IMR-90 (cell line): ENCODE measurements around the gene ADAM12. TPM values are rescaled to one million over a fixed set of nuclear protein-coding genes. Genes with fewer than 3 reads are reported as not detected.

Source experiments
- ATAC-seq: fragments of 200-7000 bp; cut with Tn5 transposase; 2 replicates; pipeline ENCODE4 v1.9.1; 2020; ENCODE audit warnings: low read depth, mild to moderate bottlenecking, moderate library complexity
- BruUV-seq: library from RNA; stranded (reverse); fragments of 400-500 nt; replicated peaks from 2 replicates; lab custom pipeline; 2021; lab: Mats Ljungman, UMichigan
- CTCF ChIA-PET: fragments of 300-600 bp; formaldehyde crosslinking; extraction: SDS; loops from one replicate; lab custom pipeline; 2021; ENCODE audit warnings: antibody characterized with exemption; lab: Yijun Ruan, JAX
- POLR2A ChIA-PET: fragments of 300-600 bp; sonication (Branson Sonifier 250); formaldehyde crosslinking; loops from one replicate; lab custom pipeline; 2022; ENCODE audit warnings: antibody characterized with exemption; ENCODE audit not compliant: unreplicated experiment; lab: Charles Lee
- DNase-seq: peaks from one replicate; pipeline ENCODE4 v3.0.0; 2013
- H2AFZ ChIP-seq: replicated peaks from 2 replicates; pipeline ENCODE3; 2013; ENCODE audit warnings: low read length, mild to moderate bottlenecking; ENCODE audit not compliant: poor library complexity
- H2AK5ac ChIP-seq: 2 replicates; pipeline ENCODE4 v1.6.1; 2013; ENCODE audit warnings: low read depth, low read length, inconsistent platforms
- H2AK9ac ChIP-seq: replicated peaks from 2 replicates; pipeline ENCODE3; 2013; ENCODE audit warnings: mild to moderate bottlenecking, low read depth, low read length, moderate library complexity; ENCODE audit not compliant: poor library complexity
- H2BK120ac ChIP-seq: 2 replicates; pipeline ENCODE4 v1.6.1; 2013; ENCODE audit warnings: low read depth, low read length, inconsistent platforms
- H2BK15ac ChIP-seq: 3 replicates; pipeline ENCODE4 v1.6.1; 2013; ENCODE audit warnings: low read depth, low read length, inconsistent platforms
- H2BK20ac ChIP-seq: 2 replicates; pipeline ENCODE4 v1.6.1; 2013; ENCODE audit warnings: low read depth, mild to moderate bottlenecking, inconsistent platforms, low read length, moderate library complexity
- H2BK5ac ChIP-seq: 2 replicates; pipeline ENCODE4 v1.6.1; 2013; ENCODE audit warnings: mild to moderate bottlenecking, low read depth, low read length, inconsistent platforms; ENCODE audit not compliant: poor library complexity, severe bottlenecking
- H3K14ac ChIP-seq: replicated peaks from 2 replicates; pipeline ENCODE4 v1.6.1; 2013; ENCODE audit warnings: low read depth, low read length, inconsistent platforms
- H3K18ac ChIP-seq: 2 replicates; pipeline ENCODE4 v1.6.1; 2013; ENCODE audit warnings: low read depth, low read length, control low read depth
- H3K23ac ChIP-seq: 2 replicates; pipeline ENCODE4 v1.6.1; 2013; ENCODE audit warnings: low read depth, low read length, inconsistent platforms
- H3K27ac ChIP-seq: 2 replicates; pipeline ENCODE4 v1.5.1; 2013; ENCODE audit warnings: mild to moderate bottlenecking, control low read depth, low read length; ENCODE audit not compliant: insufficient read depth
- H3K27me3 ChIP-seq: 2 replicates; pipeline ENCODE4 v1.6.1; 2013; ENCODE audit warnings: low read length; ENCODE audit not compliant: control insufficient read depth, insufficient read depth
- H3K36me3 ChIP-seq: 2 replicates; pipeline ENCODE4 v1.6.1; 2013; ENCODE audit warnings: low read length, mixed read lengths; ENCODE audit not compliant: control insufficient read depth, insufficient read depth
- H3K4ac ChIP-seq: 2 replicates; pipeline ENCODE4 v1.6.1; 2013; ENCODE audit warnings: low read depth, low read length, inconsistent platforms
- H3K4me1 ChIP-seq: 2 replicates; pipeline ENCODE4 v1.6.1; 2013; ENCODE audit warnings: low read length, mixed read lengths; ENCODE audit not compliant: control insufficient read depth, insufficient read depth
- H3K4me2 ChIP-seq: 2 replicates; pipeline ENCODE4 v1.6.1; 2013; ENCODE audit warnings: low read depth, mild to moderate bottlenecking, control low read depth, low read length, moderate library complexity
- H3K4me3 ChIP-seq: 2 replicates; pipeline ENCODE4 v1.5.1; 2013; ENCODE audit warnings: low read depth, mild to moderate bottlenecking, control low read depth, low read length, moderate library complexity; ENCODE audit not compliant: insufficient read depth
- H3K56ac ChIP-seq: 2 replicates; pipeline ENCODE4 v1.6.1; 2013; ENCODE audit warnings: low read length, inconsistent platforms; ENCODE audit not compliant: insufficient read depth; ENCODE audit errors: extremely low read depth
- H3K79me1 ChIP-seq, 2 experiments: 2 replicates each; pipeline ENCODE4 v1.6.1; 2013; ENCODE audit warnings: low read length in 2 of 2, inconsistent platforms in 1 of 2, low read depth in 1 of 2
- H3K9ac ChIP-seq: 2 replicates; pipeline ENCODE4 v1.6.1; 2013; ENCODE audit warnings: low read depth, low read length, control low read depth
- H3K9me1 ChIP-seq: 2 replicates; pipeline ENCODE4 v1.6.1; 2013; ENCODE audit warnings: low read length, inconsistent platforms; ENCODE audit not compliant: insufficient read depth
- H3K9me3 ChIP-seq: 2 replicates; pipeline ENCODE4 v1.6.1; 2013; ENCODE audit warnings: low read length; ENCODE audit not compliant: control insufficient read depth, insufficient read depth
- H4K20me1 ChIP-seq: 2 replicates; pipeline ENCODE4 v1.6.1; 2013; ENCODE audit warnings: low read length, inconsistent platforms; ENCODE audit not compliant: insufficient read depth
- H4K5ac ChIP-seq: 2 replicates; pipeline ENCODE4 v1.6.1; 2013; ENCODE audit warnings: mild to moderate bottlenecking, low read depth, low read length, control low read depth
- H4K8ac ChIP-seq, 2 experiments: 2 replicates each; pipeline ENCODE4 v1.6.1; 2013; ENCODE audit warnings: low read depth in 2 of 2, low read length in 2 of 2, control low read depth in 1 of 2, inconsistent platforms in 1 of 2
- H4K91ac ChIP-seq: 2 replicates; pipeline ENCODE4 v1.6.1; 2013; ENCODE audit warnings: low read depth, low read length, inconsistent platforms; ENCODE audit not compliant: insufficient read depth
- BHLHE40 ChIP-seq: fragments of 150-350 bp; IDR thresholded peaks from 2 replicates; pipeline ENCODE4 v1.6.1; 2016; ENCODE audit warnings: mild to moderate bottlenecking, low read depth, low read length
- CEBPB ChIP-seq: IDR thresholded peaks from 2 replicates; pipeline ENCODE4 v1.6.1; 2012; ENCODE audit warnings: low read depth, low read length, improper control_type of control experiment
- CHD1 ChIP-seq: IDR thresholded peaks from 2 replicates; pipeline ENCODE4 v1.6.1; 2012; ENCODE audit warnings: low read depth, low read length, improper control_type of control experiment
- ELK1 ChIP-seq: fragments of 150-350 bp; IDR thresholded peaks from 2 replicates; pipeline ENCODE4 v1.6.1; 2016; ENCODE audit warnings: low read depth, mild to moderate bottlenecking, low read length, moderate library complexity, borderline replicate concordance
- FOS ChIP-seq: fragments of 150-350 bp; IDR thresholded peaks from 2 replicates; pipeline ENCODE4 v1.6.1; 2016; ENCODE audit warnings: low read depth, low read length
- MAFK ChIP-seq: IDR thresholded peaks from 2 replicates; pipeline ENCODE4 v1.6.1; 2012; ENCODE audit warnings: low read depth, low read length, improper control_type of control experiment
- MAZ ChIP-seq: IDR thresholded peaks from 2 replicates; pipeline ENCODE4 v1.6.1; 2012; ENCODE audit warnings: low read depth, mild to moderate bottlenecking, low read length, improper control_type of control experiment, moderate library complexity, borderline replicate concordance
- MXI1 ChIP-seq: IDR thresholded peaks from 2 replicates; pipeline ENCODE4 v1.6.1; 2012; ENCODE audit warnings: low read depth, mild to moderate bottlenecking, low read length, moderate library complexity, borderline replicate concordance
- POLR2A ChIP-seq: IDR thresholded peaks from 2 replicates; pipeline ENCODE4 v1.6.1; 2012; ENCODE audit warnings: mild to moderate bottlenecking, low read depth, low read length
- RAD21 ChIP-seq: IDR thresholded peaks from 2 replicates; pipeline ENCODE4 v1.6.1; 2012; ENCODE audit warnings: low read length, improper control_type of control experiment
- RCOR1 ChIP-seq: IDR thresholded peaks from 2 replicates; pipeline ENCODE4 v1.6.1; 2012; ENCODE audit warnings: mild to moderate bottlenecking, low read length, improper control_type of control experiment; ENCODE audit not compliant: insufficient replicate concordance
- SMC3 ChIP-seq: fragments of 150-350 bp; IDR thresholded peaks from 2 replicates; pipeline ENCODE4 v1.6.1; 2016; ENCODE audit warnings: low read depth, mild to moderate bottlenecking, antibody characterized with exemption, low read length, moderate library complexity
- USF2 ChIP-seq: fragments of 150-350 bp; IDR thresholded peaks from 2 replicates; pipeline ENCODE4 v1.6.1; 2017; ENCODE audit warnings: mild to moderate bottlenecking, antibody characterized with exemption, low read length, low read depth
- whole genome bisulfite sequencing, 2 experiments: methylation state at CpG; one replicate each; pipeline versions ENCODE4 v1.1.5 to v1.1.7; 2013; ENCODE audit warnings: missing lambda C conversion rate in 2 of 2; ENCODE audit not compliant: insufficient read length in 1 of 2; ENCODE audit errors: extremely low coverage in 2 of 2; 5-methylcytosine and 5-hydroxymethylcytosine counted together
- dilution Hi-C: fragments of 300-500 bp; cut with HindIII; formaldehyde crosslinking; loops from one replicate; pipeline ENCODE4 v1.14.3; 2018; ENCODE audit warnings: low sequenced_read_pairs; ENCODE audit not compliant: unreplicated experiment
- in situ Hi-C: fragments of 300-500 bp; cut with MboI; formaldehyde crosslinking; loops from 3 replicates; pipeline ENCODE4 v1.14.3; 2019; ENCODE audit warnings: low sequenced_read_pairs, inconsistent platforms, mixed read lengths
- intact Hi-C: fragments of 100-400 bp; cut with micrococcal nuclease; formaldehyde crosslinking; loops from 2 replicates; pipeline ENCODE4 v1.10.0; 2022
- polyA plus RNA-seq, 3 experiments: library from polyadenylated mRNA; depleted of rRNA; stranded (reverse); fragments of >200 nt; gene quantifications; 2 replicates each; pipeline ENCODE4 v1.2.3, GENCODE V29; 2012; ENCODE audit warnings: low replicate concordance in 1 of 3
- total RNA-seq: library from RNA; depleted of rRNA; stranded (reverse); fragments of >200 nt; gene quantifications from 2 replicates; pipeline ENCODE4 v1.2.3, GENCODE V29; 2012
- TF ChIP-seq, protein P1 (sequence below): conservative IDR thresholded peaks from 2 replicates; pipeline ENCODE4 v1.5.1; 2012; ENCODE audit warnings: mild to moderate bottlenecking, low read depth, low read length, improper control_type of control experiment

ADAM12 gene
- total and polyA plus RNA-seq, 2 of the 4 experiments (the other 2 are of a cell fraction) = 9.6 to 10.2 TPM

GRCh38 chr10:126201603-126202002, 186.7 kb downstream of the ADAM12 start:
- Histone ChIP-seq H2BK120ac (peak overlapping the region; percentile 34; the same call in 1 of the 2 replicates), H2AK5ac (no peak overlapping the region), H3K4ac (peak overlapping the region; percentile 31; the same call in 1 of the 2 replicates), H3K23ac (no peak overlapping the region), H3K4me2 (no peak overlapping the region), H3K27me3 (no peaks in the 10 kb centered on the region), H2AK9ac (no peak overlapping the region), H3K56ac (no peak overlapping the region), H4K8ac (no peak overlapping the region), H3K9me1 (no peaks in the 10 kb centered on the region), H2BK5ac (no peak overlapping the region), H2AFZ (peak overlapping the region; percentile 4), H2BK20ac (peak overlapping the region; percentile 35), H3K9me3 (no peaks in the 10 kb centered on the region), H3K18ac (no peak overlapping the region), H4K5ac (no peak overlapping the region), H2BK15ac (peak overlapping the region; percentile 70; the same call in 2 of the 3 replicates), H3K4me1 (peaks cover 4% of the 10 kb centered on the region; the same call in 1 of the 2 replicates), H4K91ac (peak overlapping the region; percentile 19; the same call in 1 of the 2 replicates), H3K4me3 (no peak overlapping the region), H3K36me3 (no peaks in the 10 kb centered on the region), H3K9ac (no peak overlapping the region), H3K14ac (no peak overlapping the region), H4K20me1 (no peaks in the 10 kb centered on the region), H3K27ac (no peak overlapping the region), H3K79me1 (no peaks in the 10 kb centered on the region)
- no TSS peak for BruUV-seq
- no peak for TF ChIP-seq MXI1
- TF ChIP-seq SMC3 = no peak
- TF ChIP-seq CHD1 = no peak
- no peak for TF ChIP-seq BHLHE40
- no peak for TF ChIP-seq CEBPB
- TF ChIP-seq RCOR1 = no peak
- TF ChIP-seq, protein P1, sequence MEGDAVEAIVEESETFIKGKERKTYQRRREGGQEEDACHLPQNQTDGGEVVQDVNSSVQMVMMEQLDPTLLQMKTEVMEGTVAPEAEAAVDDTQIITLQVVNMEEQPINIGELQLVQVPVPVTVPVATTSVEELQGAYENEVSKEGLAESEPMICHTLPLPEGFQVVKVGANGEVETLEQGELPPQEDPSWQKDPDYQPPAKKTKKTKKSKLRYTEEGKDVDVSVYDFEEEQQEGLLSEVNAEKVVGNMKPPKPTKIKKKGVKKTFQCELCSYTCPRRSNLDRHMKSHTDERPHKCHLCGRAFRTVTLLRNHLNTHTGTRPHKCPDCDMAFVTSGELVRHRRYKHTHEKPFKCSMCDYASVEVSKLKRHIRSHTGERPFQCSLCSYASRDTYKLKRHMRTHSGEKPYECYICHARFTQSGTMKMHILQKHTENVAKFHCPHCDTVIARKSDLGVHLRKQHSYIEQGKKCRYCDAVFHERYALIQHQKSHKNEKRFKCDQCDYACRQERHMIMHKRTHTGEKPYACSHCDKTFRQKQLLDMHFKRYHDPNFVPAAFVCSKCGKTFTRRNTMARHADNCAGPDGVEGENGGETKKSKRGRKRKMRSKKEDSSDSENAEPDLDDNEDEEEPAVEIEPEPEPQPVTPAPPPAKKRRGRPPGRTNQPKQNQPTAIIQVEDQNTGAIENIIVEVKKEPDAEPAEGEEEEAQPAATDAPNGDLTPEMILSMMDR = no peak
- TF ChIP-seq FOS = no peak
- TF ChIP-seq POLR2A = no peak
- no peak for TF ChIP-seq MAFK
- no peak for TF ChIP-seq USF2
- TF ChIP-seq ELK1 = no peak
- no peak for TF ChIP-seq MAZ
- no peak for TF ChIP-seq RAD21
- intact Hi-C loops (no loop called here), in situ Hi-C loops (no loop called here), dilution Hi-C loops (no loop called here)
- CTCF ChIA-PET = no interaction called here
- POLR2A ChIA-PET = no interaction called here
- no peak for ATAC-seq
- 93% methylated on average over 8 of the region's 8 CpGs; no CpG with 5 or more reads in 1 of the 2 experiments for WGBS, 2 experiments
- DNase-seq = no peak
